GM23338 (cell line): ENCODE data around the gene DEFB124. TPM values are rescaled to one million over a fixed set of nuclear protein-coding genes. Genes with fewer than 3 reads are reported as not detected.
A peak's percentile ranks its signal among the peaks of the same experiment; 100 is the strongest.

ENCODE experiments used
- ATAC-seq: fragments of 200-7000 bp; cut with Tn5 transposase; 3 replicates; pipeline ENCODE4 v1.9.1; 2020
- DNase-seq: peaks from one replicate; pipeline ENCODE4 v3.0.0-alpha.2; 2015; ENCODE audit warnings: low spot score
- H2AFZ ChIP-seq: fragments of 200-600 bp; sonication (generic); 2 replicates; pipeline ENCODE4 v1.8.0; 2016; ENCODE audit warnings: antibody characterized with exemption, mild to moderate bottlenecking, moderate library complexity
- H3F3A ChIP-seq: fragments of 200-600 bp; sonication (generic); replicated peaks from 2 replicates; pipeline ENCODE4 v1.8.0; 2017; ENCODE audit warnings: antibody characterized with exemption, mixed run types, low read depth
- H3K27ac ChIP-seq: fragments of 200-600 bp; sonication (generic); 2 replicates; pipeline ENCODE4 v1.6.1; 2016; ENCODE audit warnings: low read depth
- H3K27me3 ChIP-seq: fragments of 200-600 bp; sonication (generic); 2 replicates; pipeline ENCODE4 v1.8.0; 2016; ENCODE audit warnings: mild to moderate bottlenecking, mixed run types, moderate library complexity; ENCODE audit not compliant: insufficient read depth
- H3K36me3 ChIP-seq: fragments of 200-600 bp; sonication (generic); 2 replicates; pipeline ENCODE4 v1.8.0; 2016; ENCODE audit warnings: mild to moderate bottlenecking; ENCODE audit not compliant: insufficient read depth
- H3K4me1 ChIP-seq: fragments of 200-600 bp; sonication (generic); 2 replicates; pipeline ENCODE4 v1.8.0; 2016; ENCODE audit warnings: mild to moderate bottlenecking, moderate library complexity; ENCODE audit not compliant: insufficient read depth
- H3K4me2 ChIP-seq: fragments of 200-600 bp; sonication (generic); 2 replicates; pipeline ENCODE4 v1.7.1; 2017; ENCODE audit warnings: mixed run types
- H3K4me3 ChIP-seq: fragments of 200-600 bp; sonication (generic); 2 replicates; pipeline ENCODE4 v1.6.1; 2016; ENCODE audit warnings: mixed run types
- H3K79me2 ChIP-seq: fragments of 200-600 bp; sonication (generic); replicated peaks from 2 replicates; pipeline ENCODE4 v1.8.0; 2017; ENCODE audit warnings: mild to moderate bottlenecking; ENCODE audit not compliant: insufficient read depth
- H3K9me2 ChIP-seq: fragments of 200-600 bp; sonication (generic); 2 replicates; pipeline ENCODE4 v1.8.0; 2017; ENCODE audit not compliant: insufficient read depth
- H4K20me1 ChIP-seq: fragments of 200-600 bp; sonication (generic); replicated peaks from 2 replicates; pipeline ENCODE4 v1.8.0; 2017; ENCODE audit warnings: mild to moderate bottlenecking; ENCODE audit not compliant: insufficient read depth
- H3K27ac Mint-ChIP-seq: 2 replicates; pipeline ENCODE4 v1.8.0; 2020; ENCODE audit warnings: inconsistent platforms, mild to moderate bottlenecking, moderate library complexity, mixed read lengths
- H3K27me3 Mint-ChIP-seq: 3 replicates; pipeline ENCODE4 v1.8.0; 2022; ENCODE audit warnings: low read depth, mild to moderate bottlenecking, moderate library complexity, mixed read lengths, inconsistent platforms; ENCODE audit not compliant: insufficient read depth, poor library complexity
- H3K36me3 Mint-ChIP-seq: 3 replicates; pipeline ENCODE4 v1.8.0; 2021; ENCODE audit warnings: low read depth, mild to moderate bottlenecking, inconsistent platforms, moderate library complexity, mixed read lengths
- H3K4me1 Mint-ChIP-seq: 3 replicates; pipeline ENCODE4 v1.8.0; 2020; ENCODE audit warnings: mild to moderate bottlenecking, inconsistent platforms, mixed read lengths
- H3K4me3 Mint-ChIP-seq: 3 replicates; pipeline ENCODE4 v1.8.0; 2021; ENCODE audit warnings: moderate library complexity, mild to moderate bottlenecking, inconsistent platforms, mixed read lengths
- H3K9me3 Mint-ChIP-seq: 3 replicates; pipeline ENCODE4 v1.8.0; 2020; ENCODE audit warnings: moderate library complexity, mild to moderate bottlenecking, inconsistent platforms, mixed read lengths
- CREB1 ChIP-seq: fragments of 250-450 bp; sonication (Bioruptor Pico); IDR thresholded peaks from 2 replicates; pipeline ENCODE4 v1.5.0; 2020; ENCODE audit warnings: low read depth, mild to moderate bottlenecking, moderate library complexity
- CTCF ChIP-seq, 2 experiments: fragments of 200-600 bp in 1 of 2; sonication (generic) in 1 of 2; conservative IDR thresholded peaks; 2 replicates each; pipeline versions ENCODE4 v1.5.1 to v1.6.1; 2016 to 2017; ENCODE audit warnings: antibody characterized with exemption in 2 of 2, low read depth in 2 of 2, mild to moderate bottlenecking in 2 of 2, moderate library complexity in 1 of 2
- EZH2 ChIP-seq: fragments of 200-600 bp; sonication (generic); IDR thresholded peaks from one replicate; pipeline ENCODE4 v1.8.0; 2017; ENCODE audit warnings: antibody characterized with exemption, mild to moderate bottlenecking, low read depth; ENCODE audit not compliant: unreplicated experiment
- JUNB ChIP-seq: IDR thresholded peaks from one replicate; pipeline ENCODE4 v1.6.1; 2016; ENCODE audit warnings: antibody characterized with exemption; ENCODE audit not compliant: unreplicated experiment
- NANOG ChIP-seq: IDR thresholded peaks from 2 replicates; pipeline ENCODE4 v1.6.1; 2016; ENCODE audit warnings: antibody characterized with exemption, borderline replicate concordance
- POLR2AphosphoS5 ChIP-seq: IDR thresholded peaks from 2 replicates; pipeline ENCODE4 v1.6.1; 2016; ENCODE audit warnings: antibody characterized with exemption, low read depth
- STAT1 ChIP-seq: IDR thresholded peaks from one replicate; pipeline ENCODE4 v1.6.1; 2016; ENCODE audit warnings: antibody characterized with exemption; ENCODE audit not compliant: unreplicated experiment
- ZNF114 ChIP-seq: fragments of 250-450 bp; sonication (Bioruptor Pico); IDR thresholded peaks from 2 replicates; pipeline ENCODE4 v1.5.0; 2020; ENCODE audit warnings: mild to moderate bottlenecking, moderate library complexity
- ZNF462 ChIP-seq: fragments of 250-450 bp; sonication (Bioruptor Pico); IDR thresholded peaks from 2 replicates; pipeline ENCODE4 v1.5.0; 2020; ENCODE audit warnings: mild to moderate bottlenecking, moderate library complexity
- polyA plus RNA-seq: library from polyadenylated mRNA; unstranded; fragments of >200 nt; fragmentation: Nextera tagmentation; extraction: Ambion mirVana; gene quantifications from 2 replicates; pipeline ENCODE4 v1.2.1, GENCODE V29; 2016
- total RNA-seq: library from RNA; depleted of rRNA; stranded (reverse); fragments of >200 nt; shearing (Covaris generic); gene quantifications from 2 replicates; pipeline ENCODE4 v1.2.3, GENCODE V29; 2014

DEFB124 gene
- total and polyA plus RNA-seq, 2 experiments from 2014 or later: 0.52 TPM; not detected in 1

GRCh38 chr20:31475472-31476293 lies 756 bp upstream of the DEFB124 start:
- no peaks in the 10 kb centered on the region for H3K79me2 ChIP-seq
- H3K27me3 ChIP-seq: peaks cover 76% of the 10 kb centered on the region
- H3K4me3 ChIP-seq: peak overlapping the region; percentile 76
- H3K36me3 ChIP-seq: no peaks in the 10 kb centered on the region
- Mint-ChIP-seq H3K27me3 (peaks cover 44% of the 10 kb centered on the region), H3K4me1 (no peaks in the 10 kb centered on the region; the same call in 1 of the 3 replicates), H3K4me3 (peak overlapping the region; percentile 70), H3K9me3 (peaks cover 78% of the 10 kb centered on the region), H3K36me3 (peaks cover 25% of the 10 kb centered on the region), H3K27ac (no peak overlapping the region)
- H3K4me1 ChIP-seq: peaks cover 12% of the 10 kb centered on the region
- peak overlapping the region; percentile 99 for H2AFZ ChIP-seq
- ATAC-seq (peak; percentile 55), DNase-seq (peak; percentile 59)
- TF ChIP-seq POLR2AphosphoS5 (no peak), CTCF (conservative IDR thresholded peaks at IDR 0.05; ENCODE audit: low read depth in 2 of 2) (0 out of 4 replicates have a peak, but pooled peaks of 1 of the 2 experiments have one; percentile 0), EZH2 (peak; percentile 23)
- no peak overlapping the region for H3K27ac ChIP-seq
- peak overlapping the region; percentile 100 for H3K4me2 ChIP-seq
- H3F3A ChIP-seq: 0 out of 2 replicates have a peak, but pooled peaks cover 7% of the 10 kb centered on the region
- no peaks in the 10 kb centered on the region for H3K9me2 ChIP-seq
- no peaks in the 10 kb centered on the region for H4K20me1 ChIP-seq

- H3K4me1 Mint-ChIP-seq: no peaks in the 10 kb centered on the region; the same call in 1 of the 3 replicates
- no peaks in the 10 kb centered on the region for H3K36me3 ChIP-seq
- H3K4me3 Mint-ChIP-seq: peak overlapping the region; percentile 70; the same call in 2 of the 3 replicates
- H3K79me2 ChIP-seq: no peaks in the 10 kb centered on the region
- no peak for DNase-seq
- peak overlapping the region; percentile 100; the same call in 1 of the 2 replicates for H3K4me2 ChIP-seq
- H3K4me3 ChIP-seq: peak overlapping the region; percentile 76
- H3K9me3 Mint-ChIP-seq: peaks cover 67% of the 10 kb centered on the region
- 0 out of 2 replicates have a peak, but pooled peaks cover 7% of the 10 kb centered on the region for H3F3A ChIP-seq
- peaks cover 65% of the 10 kb centered on the region for H3K27me3 ChIP-seq
- peaks cover 44% of the 10 kb centered on the region for H3K27me3 Mint-ChIP-seq
- no peak overlapping the region for H3K27ac Mint-ChIP-seq
- no peak for ATAC-seq
- H3K36me3 Mint-ChIP-seq: peaks cover 22% of the 10 kb centered on the region
- no peak overlapping the region for H3K27ac ChIP-seq
- H3K9me2 ChIP-seq: no peaks in the 10 kb centered on the region
- no peaks in the 10 kb centered on the region for H4K20me1 ChIP-seq
- peaks cover 12% of the 10 kb centered on the region for H3K4me1 ChIP-seq
- H2AFZ ChIP-seq: peak overlapping the region; percentile 99; the same call in 1 of the 2 replicates
- TF ChIP-seq JUNB (no peak), ZNF114 (CRISPR knock-in tag) (no peak), STAT1 (no peak), POLR2AphosphoS5 (no peak), NANOG (no peak), ZNF462 (CRISPR knock-in tag) (no peak), CREB1 (CRISPR knock-in tag) (no peak)
Measured at GRCh38 chr20:31474097-31474436, 860 bp downstream of the DEFB124 start.
